Endothelial cell of umbilical vein (primary cell): ENCODE data around the gene CLIC3. TPM values are rescaled to one million over a fixed set of nuclear protein-coding genes. Genes with fewer than 3 reads are reported as not detected.
A peak's percentile ranks its signal among the peaks of the same experiment; 100 is the strongest.

ENCODE experiments used
- BruUV-seq: library from RNA; stranded (reverse); fragments of 400-500 nt; replicated peaks from 2 replicates; lab custom pipeline; 2021; lab: Mats Ljungman, UMichigan
- CTCF ChIA-PET: fragments of 300-600, 350-600 bp; sonication (Branson Sonifier 250); formaldehyde crosslinking; loops from one replicate; lab custom pipeline; 2021; ENCODE audit warnings: antibody characterized with exemption, inconsistent platforms; lab: Charles Lee
- POLR2A ChIA-PET: fragments of 300-600, 350-600 bp; sonication (Branson Sonifier 250); formaldehyde crosslinking; loops from one replicate; lab custom pipeline; 2021; ENCODE audit warnings: antibody characterized with exemption, inconsistent platforms; lab: Charles Lee
- DNase-seq: peaks from one replicate; pipeline ENCODE4 v3.0.0-alpha.2; 2011; ENCODE audit warnings: low read depth, low spot score
- FAIRE-seq: peaks from 2 replicates; lab custom pipeline; 2011; peaks lifted over from hg19 to GRCh38; lab: Jason Lieb, UNC
- H2AFZ ChIP-seq: 2 replicates; pipeline ENCODE4 v1.6.0; 2012; ENCODE audit warnings: low read depth, low read length, control low read depth, inconsistent platforms
- H3K27ac ChIP-seq: 2 replicates; pipeline ENCODE4 v1.5.1; 2011; ENCODE audit warnings: low read depth, mild to moderate bottlenecking, control low read depth, low read length, moderate library complexity; ENCODE audit not compliant: insufficient read depth
- H3K27me3 ChIP-seq, 2 experiments: 2 replicates each; pipeline versions ENCODE4 v1.6.0 to v1.6.1; 2011; ENCODE audit warnings: low read length in 2 of 2, mixed read lengths in 1 of 2; ENCODE audit not compliant: control insufficient read depth in 2 of 2, insufficient read depth in 2 of 2
- H3K36me3 ChIP-seq, 2 experiments: 2 replicates in 1 of 2; 3 replicates in 1 of 2; pipeline ENCODE4 v1.5.1; 2011; ENCODE audit warnings: low read length in 2 of 2, mild to moderate bottlenecking in 1 of 2, moderate library complexity in 1 of 2; ENCODE audit not compliant: control insufficient read depth in 2 of 2, insufficient read depth in 2 of 2; ENCODE audit errors: extremely low read depth in 1 of 2
- H3K4me1 ChIP-seq: 3 replicates; pipeline ENCODE4 v1.5.1; 2011; ENCODE audit warnings: mild to moderate bottlenecking, low read length; ENCODE audit not compliant: control insufficient read depth, insufficient read depth; ENCODE audit errors: extremely low read depth
- H3K4me2 ChIP-seq: 2 replicates; pipeline ENCODE4 v1.6.1; 2011; ENCODE audit warnings: low read length, control low read depth, mixed read lengths; ENCODE audit not compliant: insufficient read depth
- H3K4me3 ChIP-seq, 3 experiments: fragments of 200-600 bp in 1 of 3; sonication (generic), shearing (Covaris generic) in 1 of 3; replicated peaks in 1 of 3; 2 replicates each; pipeline ENCODE4 v1.5.1; 2011 to 2016; ENCODE audit warnings: control low read depth in 3 of 3, low read length in 3 of 3, mild to moderate bottlenecking in 2 of 3, inconsistent platforms in 1 of 3, low read depth in 1 of 3, moderate library complexity in 1 of 3; ENCODE audit not compliant: insufficient read depth in 1 of 3
- H3K79me2 ChIP-seq: 2 replicates; pipeline ENCODE4 v1.6.0; 2012; ENCODE audit warnings: low read length, inconsistent platforms; ENCODE audit not compliant: control insufficient read depth, insufficient read depth
- H3K9ac ChIP-seq: replicated peaks from 2 replicates; pipeline ENCODE3; 2011; ENCODE audit warnings: low read length, control low read depth; ENCODE audit not compliant: insufficient read depth; ENCODE audit errors: extremely low read depth
- H3K9me1 ChIP-seq: replicated peaks from 3 replicates; pipeline ENCODE4 v1.6.0; 2011; ENCODE audit warnings: mild to moderate bottlenecking, low read length; ENCODE audit not compliant: control insufficient read depth, insufficient read depth; ENCODE audit errors: extremely low read depth
- H3K9me3 ChIP-seq: replicated peaks from 2 replicates; pipeline ENCODE4 v1.5.1; 2012; ENCODE audit warnings: low read length, inconsistent platforms; ENCODE audit not compliant: control insufficient read depth, insufficient read depth
- H4K20me1 ChIP-seq: replicated peaks from 2 replicates; pipeline ENCODE3; 2011; ENCODE audit warnings: mild to moderate bottlenecking, low read length; ENCODE audit not compliant: control insufficient read depth, insufficient read depth; ENCODE audit errors: extremely low read depth
- EZH2 ChIP-seq: IDR thresholded peaks from 2 replicates; pipeline ENCODE4 v1.6.1; 2012; ENCODE audit warnings: borderline replicate concordance, low read depth, mild to moderate bottlenecking, moderate library complexity, low read length, inconsistent platforms; ENCODE audit not compliant: severe bottlenecking
- FOS ChIP-seq: IDR thresholded peaks from 2 replicates; pipeline ENCODE4 v1.6.1; 2011; ENCODE audit warnings: mild to moderate bottlenecking, low read length, moderate library complexity, borderline replicate concordance; ENCODE audit not compliant: insufficient read depth
- GATA2 ChIP-seq: IDR thresholded peaks from 2 replicates; pipeline ENCODE4 v1.7.0; 2011; ENCODE audit warnings: low read depth, mild to moderate bottlenecking, moderate library complexity, mixed read lengths, low read length; ENCODE audit not compliant: insufficient read length, insufficient read depth
- JUN ChIP-seq: IDR thresholded peaks from 2 replicates; pipeline ENCODE4 v1.6.1; 2011; ENCODE audit warnings: borderline replicate concordance, low read depth; ENCODE audit not compliant: insufficient read length, insufficient read depth
- MYC ChIP-seq: IDR thresholded peaks from one replicate; pipeline ENCODE4 v1.6.1; 2011; ENCODE audit warnings: mild to moderate bottlenecking, low read depth, low read length
- POLR2A ChIP-seq: IDR thresholded peaks from 2 replicates; pipeline ENCODE4 v1.6.1; 2012; ENCODE audit warnings: low read depth, mild to moderate bottlenecking, control low read depth, low read length
- POLR2AphosphoS5 ChIP-seq: IDR thresholded peaks from 2 replicates; pipeline ENCODE4 v1.6.1; 2012; ENCODE audit warnings: low read depth, mild to moderate bottlenecking, control low read depth, low read length, moderate library complexity; ENCODE audit not compliant: insufficient read depth
- dilution Hi-C: fragments of 300-500 bp; cut with MboI; formaldehyde crosslinking; loops from one replicate; pipeline ENCODE4 v1.15.0; 2019; ENCODE audit warnings: low sequenced_read_pairs; ENCODE audit not compliant: extremely low pct_ligation_motif_present
- intact Hi-C: fragments of 100-400 bp; cut with micrococcal nuclease; formaldehyde crosslinking; loops from one replicate; pipeline ENCODE4 v1.10.0; 2022
- polyA plus RNA-seq, 4 experiments: library from polyadenylated mRNA; depleted of rRNA in 3 of 4; stranded (reverse) in 3 of 4; unstranded in 1 of 4; fragments of >200 nt; gene quantifications; 2 replicates each; pipeline versions ENCODE4 v1.2.1 to v1.2.3, GENCODE V29; 2011 to 2012; ENCODE audit warnings: missing spikeins in 1 of 4
- total RNA-seq: library from RNA; stranded (reverse); gene quantifications from 2 replicates; pipeline ENCODE4 v1.2.3, GENCODE V29; 2021
- TF ChIP-seq, protein P1 (sequence below), 2 donors: IDR thresholded peaks; 1 replicate in 1 of 2; 2 replicates in 1 of 2; pipeline ENCODE4 v1.5.1; 2011; ENCODE audit warnings: low read length in 2 of 2, mild to moderate bottlenecking in 2 of 2, moderate library complexity in 2 of 2, control low read depth in 1 of 2, inconsistent platforms in 1 of 2, low read depth in 1 of 2; ENCODE audit not compliant: insufficient read depth in 1 of 2; ENCODE audit errors: extremely low read depth in 1 of 2
- TF ChIP-seq, protein P2 (sequence below): IDR thresholded peaks from 2 replicates; pipeline ENCODE4 v1.6.1; 2011; ENCODE audit not compliant: insufficient read depth, insufficient read length

Gene CLIC3
- total and polyA plus RNA-seq, 2 donors (not counting 3 experiments of a cell fraction or from before 2014, with no cell fraction given) = 2.3 TPM; not detected in 1

DNA sequence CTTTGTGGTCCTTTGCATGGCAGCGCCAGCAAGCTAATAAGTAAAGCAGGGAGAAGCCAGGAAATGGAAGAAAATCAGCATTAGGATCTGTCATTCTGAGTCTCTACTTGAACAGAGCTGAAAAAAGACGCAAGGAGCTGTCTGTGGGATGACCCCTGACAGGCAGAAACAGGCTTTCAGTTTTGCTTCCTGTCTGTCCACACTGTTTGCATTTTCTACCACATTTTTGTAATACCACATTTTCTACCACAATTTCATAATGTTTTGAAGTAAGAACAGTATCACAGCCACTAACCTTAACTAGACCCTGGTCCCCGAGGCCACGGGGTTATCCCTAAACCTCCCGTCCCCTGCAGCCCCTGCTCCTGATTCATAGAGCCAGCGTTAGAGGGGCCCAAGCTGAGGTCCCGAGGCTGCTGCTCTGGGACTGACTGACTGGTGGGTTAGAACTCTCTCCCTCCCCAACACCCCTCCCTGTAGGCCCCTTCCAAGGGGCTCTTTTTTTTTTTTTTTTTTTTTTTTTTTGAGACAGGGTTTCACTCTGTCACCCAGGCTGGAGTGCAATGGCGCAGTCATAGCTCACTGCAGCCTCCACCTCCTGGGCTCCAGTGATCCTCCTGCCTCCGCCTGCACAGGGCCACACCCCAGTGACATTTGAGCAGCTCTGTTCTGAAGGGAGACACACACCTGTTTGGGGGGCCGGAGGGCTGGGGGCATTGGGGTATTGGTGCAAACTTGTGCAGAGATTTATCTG, 4.0 kb upstream of the CLIC3 start:
- Histone ChIP-seq H2AFZ (no peak overlapping the region), H3K27ac (no peak overlapping the region), H3K9me3 (no peaks in the 10 kb centered on the region), H3K9me1 (no peaks in the 10 kb centered on the region), H3K4me2 (no peak overlapping the region), H4K20me1 (no peaks in the 10 kb centered on the region), H3K79me2 (no peaks in the 10 kb centered on the region), H3K4me1 (peaks cover 24% of the 10 kb centered on the region), H3K4me3 (no peak overlapping the region), H3K9ac (no peak overlapping the region), H3K27me3 (no peaks in the 10 kb centered on the region), H3K36me3 (no peaks in the 10 kb centered on the region)
- DNase-seq = no peak
- POLR2A ChIA-PET = no interaction called here
- CTCF ChIA-PET = interaction anchor here (0.9 to 1.3 kb wide), 2 partner anchors 29 to 36 kb away, joined by 4 read pairs; no protein-coding TSS in a partner anchor
- intact Hi-C loops (no loop called here), dilution Hi-C loops (no loop called here)
- no TSS peak for BruUV-seq
- TF ChIP-seq POLR2A (no peak), MYC (no peak), JUN (no peak), GATA2 (no peak), POLR2AphosphoS5 (no peak), EZH2 (no peak), FOS (no peak)
- TF ChIP-seq, protein P1, sequence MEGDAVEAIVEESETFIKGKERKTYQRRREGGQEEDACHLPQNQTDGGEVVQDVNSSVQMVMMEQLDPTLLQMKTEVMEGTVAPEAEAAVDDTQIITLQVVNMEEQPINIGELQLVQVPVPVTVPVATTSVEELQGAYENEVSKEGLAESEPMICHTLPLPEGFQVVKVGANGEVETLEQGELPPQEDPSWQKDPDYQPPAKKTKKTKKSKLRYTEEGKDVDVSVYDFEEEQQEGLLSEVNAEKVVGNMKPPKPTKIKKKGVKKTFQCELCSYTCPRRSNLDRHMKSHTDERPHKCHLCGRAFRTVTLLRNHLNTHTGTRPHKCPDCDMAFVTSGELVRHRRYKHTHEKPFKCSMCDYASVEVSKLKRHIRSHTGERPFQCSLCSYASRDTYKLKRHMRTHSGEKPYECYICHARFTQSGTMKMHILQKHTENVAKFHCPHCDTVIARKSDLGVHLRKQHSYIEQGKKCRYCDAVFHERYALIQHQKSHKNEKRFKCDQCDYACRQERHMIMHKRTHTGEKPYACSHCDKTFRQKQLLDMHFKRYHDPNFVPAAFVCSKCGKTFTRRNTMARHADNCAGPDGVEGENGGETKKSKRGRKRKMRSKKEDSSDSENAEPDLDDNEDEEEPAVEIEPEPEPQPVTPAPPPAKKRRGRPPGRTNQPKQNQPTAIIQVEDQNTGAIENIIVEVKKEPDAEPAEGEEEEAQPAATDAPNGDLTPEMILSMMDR (IDR thresholded peaks at IDR 0.05; ENCODE audit: extremely low read depth in 1 of 2, insufficient read depth in 1 of 2, low read depth in 1 of 2, low read length in 2 of 2) = no peak
- TF ChIP-seq, protein P2, sequence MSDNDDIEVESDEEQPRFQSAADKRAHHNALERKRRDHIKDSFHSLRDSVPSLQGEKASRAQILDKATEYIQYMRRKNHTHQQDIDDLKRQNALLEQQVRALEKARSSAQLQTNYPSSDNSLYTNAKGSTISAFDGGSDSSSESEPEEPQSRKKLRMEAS = no peak
- FAIRE-seq = peak; percentile 66
